Fibroblast of lung (primary cell): ENCODE measurements around the gene DUSP19. TPM values are rescaled to one million over a fixed set of nuclear protein-coding genes. Genes with fewer than 3 reads are reported as not detected.
"Not testable (repeated sequence)": the region's sequence is repeated elsewhere in the genome, so short reads cannot be mapped to it uniquely, and the experiment has no call there.

Experiments
- DNase-seq, 2 donors: peaks; one replicate each; pipeline versions ENCODE4 v3.0.0 to v3.0.0-alpha.2; 2010; ENCODE audit warnings: low read depth in 2 of 2
- H2AFZ ChIP-seq: 2 replicates; pipeline ENCODE4 v1.5.1; 2012; ENCODE audit warnings: low read length, control low read depth, inconsistent platforms
- H3K27ac ChIP-seq: 2 replicates; pipeline ENCODE4 v1.5.1; 2011; ENCODE audit warnings: low read length, control low read depth; ENCODE audit not compliant: insufficient read depth
- H3K27me3 ChIP-seq: 2 replicates; pipeline ENCODE4 v1.5.1; 2011; ENCODE audit warnings: mild to moderate bottlenecking, low read length; ENCODE audit not compliant: control insufficient read depth, insufficient read depth
- H3K36me3 ChIP-seq: 2 replicates; pipeline ENCODE4 v1.5.1; 2011; ENCODE audit warnings: low read length; ENCODE audit not compliant: control insufficient read depth, insufficient read depth
- H3K4me1 ChIP-seq: 2 replicates; pipeline ENCODE4 v1.5.1; 2011; ENCODE audit warnings: low read length; ENCODE audit not compliant: control insufficient read depth, insufficient read depth; ENCODE audit errors: extremely low read depth
- H3K4me2 ChIP-seq: 2 replicates; pipeline ENCODE4 v1.5.1; 2011; ENCODE audit warnings: low read length, control low read depth; ENCODE audit not compliant: insufficient read depth; ENCODE audit errors: extremely low read depth
- H3K4me3 ChIP-seq, 4 experiments: fragments of 200-600 bp in 1 of 4; sonication (generic) in 1 of 4; replicated peaks in 1 of 4; 2 replicates each; pipeline ENCODE4 v1.5.1; 2011 to 2016; ENCODE audit warnings: low read length in 4 of 4, low read depth in 3 of 4, mild to moderate bottlenecking in 3 of 4, control low read depth in 2 of 4, inconsistent platforms in 1 of 4, mixed read lengths in 1 of 4; ENCODE audit not compliant: insufficient read depth in 1 of 4; ENCODE audit errors: control extremely low read depth in 1 of 4
- H3K79me2 ChIP-seq: 2 replicates; pipeline ENCODE4 v1.5.1; 2012; ENCODE audit warnings: mild to moderate bottlenecking, low read length, inconsistent platforms; ENCODE audit not compliant: control insufficient read depth, insufficient read depth
- H3K9ac ChIP-seq: 2 replicates; pipeline ENCODE4 v1.5.1; 2011; ENCODE audit warnings: mild to moderate bottlenecking, low read length, control low read depth; ENCODE audit not compliant: insufficient read depth
- H3K9me3 ChIP-seq: 2 replicates; pipeline ENCODE4 v1.5.1; 2012; ENCODE audit warnings: low read depth, low read length; ENCODE audit not compliant: control insufficient read depth, insufficient read depth
- H4K20me1 ChIP-seq: 2 replicates; pipeline ENCODE4 v1.5.1; 2011; ENCODE audit warnings: low read length; ENCODE audit not compliant: control insufficient read depth, insufficient read depth; ENCODE audit errors: extremely low read depth
- CTCF ChIP-seq, 2 donors: IDR thresholded peaks in 1 of 2; conservative IDR thresholded peaks in 1 of 2; 1 replicate in 1 of 2; 2 replicates in 1 of 2; pipeline ENCODE4 v1.5.1; 2011 to 2012; ENCODE audit warnings: low read length in 2 of 2, control low read depth in 1 of 2, inconsistent platforms in 1 of 2, low read depth in 1 of 2, mild to moderate bottlenecking in 1 of 2
- EZH2 ChIP-seq: IDR thresholded peaks from 2 replicates; pipeline ENCODE4 v1.5.1; 2012; ENCODE audit warnings: low read length, control low read depth, mild to moderate bottlenecking; ENCODE audit errors: missing control alignments
- polyA plus RNA-seq, 2 donors: library from polyadenylated mRNA; depleted of rRNA in 1 of 2; stranded (reverse) in 1 of 2; unstranded in 1 of 2; fragments of >200 nt; gene quantifications; 2 replicates each; pipeline ENCODE4 v1.2.1, GENCODE V29; 2011 to 2012; ENCODE audit warnings: missing spikeins in 1 of 2
- total RNA-seq: library from RNA; depleted of rRNA; stranded (reverse); fragments of >200 nt; gene quantifications from 2 replicates; pipeline ENCODE4 v1.2.1, GENCODE V29; 2014

Gene DUSP19
- total and polyA plus RNA-seq, 2 donors (not counting 1 experiment from before 2014, with no cell fraction given): 2.6 to 7.4 TPM

- DNase-seq: peak; percentile 78 to 81
- Histone ChIP-seq H3K9ac (peak within 1 kb of the TSS; percentile 92), H3K27ac (peak within 1 kb of the TSS; percentile 82), H3K4me1 (peaks cover 2% of the 10 kb centered on the region), H3K4me2 (peak within 1 kb of the TSS; percentile 89), H3K79me2 (peaks cover 41% of the 10 kb centered on the region), H2AFZ (peak within 1 kb of the TSS; percentile 98), H3K27me3 (no peaks in the 10 kb centered on the region), H3K36me3 (no peaks in the 10 kb centered on the region), H3K4me3 (peak within 1 kb of the TSS; percentile 68 to 97 (median 81)), H4K20me1 (peaks cover 2% of the 10 kb centered on the region), H3K9me3 (no peaks in the 10 kb centered on the region)
- TF ChIP-seq CTCF (conservative IDR thresholded peaks at IDR 0.05 in 1 of 2, IDR thresholded peaks at IDR 0.05 in 1 of 2; ENCODE audit: low read depth in 1 of 2, low read length in 2 of 2) (peak in 1 of 2 donors; percentile 38), EZH2 (no peak)
These were observed 39.9 kb upstream of the DUSP19 start, which contains the start of gene NCKAP1 for GRCh38 chr2:183038341-183039300. Gene NCKAP1 (minus strand): TSS chr2:183038457. CDS start chr2:183038099, 358 bp downstream.

GRCh38 chr2:183040604-183041003 lies 37.9 kb upstream of the DUSP19 start:
- DNase-seq: no peak
- Histone ChIP-seq H3K4me3 (no peak overlapping the region), H3K27me3 (no peaks in the 10 kb centered on the region), H3K9ac (no peak overlapping the region), H3K4me2 (no peak overlapping the region), H3K4me1 (no peaks in the 10 kb centered on the region), H3K79me2 (peaks cover 22% of the 10 kb centered on the region), H2AFZ (no peak overlapping the region), H4K20me1 (no peaks in the 10 kb centered on the region), H3K27ac (no peak overlapping the region), H3K9me3 (no peaks in the 10 kb centered on the region), H3K36me3 (no peaks in the 10 kb centered on the region)
- no peak for TF ChIP-seq CTCF (conservative IDR thresholded peaks at IDR 0.05 in 1 of 2, IDR thresholded peaks at IDR 0.05 in 1 of 2; ENCODE audit: low read depth in 1 of 2, low read length in 2 of 2)
- no peak for TF ChIP-seq EZH2

- H3K4me3 ChIP-seq: not testable (repeated sequence)
These were observed 35.0 kb upstream of the DUSP19 start for GRCh38 chr2:183043580-183043979.

GRCh38 chr2:183047486-183048125 lies 30.9 kb upstream of the DUSP19 start:
- not testable (repeated sequence) for H3K79me2 ChIP-seq, H3K9ac ChIP-seq, H4K20me1 ChIP-seq, H3K36me3 ChIP-seq, H3K4me3 ChIP-seq, H3K27me3 ChIP-seq, H3K27ac ChIP-seq, H3K9me3 ChIP-seq, DNase-seq, H2AFZ ChIP-seq, H3K4me1 ChIP-seq, H3K4me2 ChIP-seq

More at GRCh38 chr2:183043580-183043979, 35.0 kb upstream of the DUSP19 start:
- H3K27me3 ChIP-seq, H3K79me2 ChIP-seq, H3K4me1 ChIP-seq, H3K27ac ChIP-seq, H3K4me2 ChIP-seq, H3K9ac ChIP-seq, H4K20me1 ChIP-seq, H2AFZ ChIP-seq, DNase-seq, H3K9me3 ChIP-seq, H3K36me3 ChIP-seq: not testable (repeated sequence)
